Chondrocyte (in vitro differentiated cells): ENCODE data around the gene RB1. TPM values are rescaled to one million over a fixed set of nuclear protein-coding genes. Genes with fewer than 3 reads are reported as not detected.

Source experiments
- DNase-seq: peaks from one replicate; pipeline ENCODE4 v3.0.0; 2021; ENCODE audit warnings: mixed read lengths, low spot score
- H3K27ac Mint-ChIP-seq: one replicate; pipeline ENCODE4 v1.8.0; 2021; ENCODE audit warnings: mild to moderate bottlenecking, moderate library complexity, mixed read lengths; ENCODE audit not compliant: unreplicated experiment
- H3K27me3 Mint-ChIP-seq: 2 replicates; pipeline ENCODE4 v1.8.0; 2021; ENCODE audit warnings: low read depth, mixed read lengths
- H3K36me3 Mint-ChIP-seq: 2 replicates; pipeline ENCODE4 v1.8.0; 2021; ENCODE audit warnings: low read depth, mixed read lengths
- H3K4me1 Mint-ChIP-seq: 2 replicates; pipeline ENCODE4 v1.8.0; 2021; ENCODE audit warnings: low read depth, mild to moderate bottlenecking, mixed read lengths
- H3K4me3 Mint-ChIP-seq: one replicate; pipeline ENCODE4 v1.8.0; 2021; ENCODE audit warnings: mild to moderate bottlenecking, moderate library complexity, mixed read lengths; ENCODE audit not compliant: unreplicated experiment
- H3K9me3 Mint-ChIP-seq: 2 replicates; pipeline ENCODE4 v1.8.0; 2021; ENCODE audit warnings: low read depth, mixed read lengths
- CTCF ChIP-seq: fragments of 200-600 bp; sonication (generic); IDR thresholded peaks from 2 replicates; pipeline ENCODE4 v1.5.0; 2021; ENCODE audit warnings: antibody characterized with exemption, mild to moderate bottlenecking, moderate library complexity
- total RNA-seq: library from RNA; stranded (reverse); gene quantifications from 3 replicates; pipeline ENCODE4 v1.2.1, GENCODE V29; 2021

The RB1 gene
- total RNA-seq, 1 donor from 2014 or later, result 33.4 TPM

DNA sequence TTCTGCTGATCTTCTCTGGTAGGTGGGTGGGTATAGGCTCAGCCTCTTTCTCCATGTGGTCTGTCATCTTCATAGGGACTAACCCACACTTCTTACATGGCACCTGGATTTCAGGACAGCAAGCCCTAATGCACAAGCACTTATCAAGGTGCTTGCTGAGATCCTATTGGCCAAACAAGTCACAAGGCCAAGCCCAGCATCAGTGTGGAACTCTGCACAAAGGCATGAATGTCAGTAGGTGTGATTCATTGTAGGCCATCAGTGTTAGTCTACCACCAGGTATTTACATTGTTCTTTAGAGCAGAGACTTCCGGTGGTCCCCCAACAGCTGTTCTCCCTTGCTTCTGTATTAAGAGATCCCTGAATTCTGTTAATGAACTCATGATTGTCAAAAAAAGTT is 8.3 kb upstream of the RB1 start:
- Mint-ChIP-seq H3K4me1 (no peaks in the 10 kb centered on the region), H3K9me3 (no peaks in the 10 kb centered on the region), H3K27me3 (no peaks in the 10 kb centered on the region), H3K27ac (no peak overlapping the region), H3K36me3 (no peaks in the 10 kb centered on the region), H3K4me3 (no peak overlapping the region)
- DNase-seq, result no peak
- TF ChIP-seq CTCF, result no peak

GRCh38 chr13:48296528-48296927 is 7.0 kb upstream of the RB1 start:
- no peak for DNase-seq
- H3K27ac Mint-ChIP-seq, result no peak overlapping the region
- H3K4me1 Mint-ChIP-seq, result no peaks in the 10 kb centered on the region
- no peak for TF ChIP-seq CTCF
- no peaks in the 10 kb centered on the region for H3K9me3 Mint-ChIP-seq
- no peaks in the 10 kb centered on the region for H3K36me3 Mint-ChIP-seq
- no peaks in the 10 kb centered on the region for H3K27me3 Mint-ChIP-seq
- H3K4me3 Mint-ChIP-seq, result no peak overlapping the region

DNA sequence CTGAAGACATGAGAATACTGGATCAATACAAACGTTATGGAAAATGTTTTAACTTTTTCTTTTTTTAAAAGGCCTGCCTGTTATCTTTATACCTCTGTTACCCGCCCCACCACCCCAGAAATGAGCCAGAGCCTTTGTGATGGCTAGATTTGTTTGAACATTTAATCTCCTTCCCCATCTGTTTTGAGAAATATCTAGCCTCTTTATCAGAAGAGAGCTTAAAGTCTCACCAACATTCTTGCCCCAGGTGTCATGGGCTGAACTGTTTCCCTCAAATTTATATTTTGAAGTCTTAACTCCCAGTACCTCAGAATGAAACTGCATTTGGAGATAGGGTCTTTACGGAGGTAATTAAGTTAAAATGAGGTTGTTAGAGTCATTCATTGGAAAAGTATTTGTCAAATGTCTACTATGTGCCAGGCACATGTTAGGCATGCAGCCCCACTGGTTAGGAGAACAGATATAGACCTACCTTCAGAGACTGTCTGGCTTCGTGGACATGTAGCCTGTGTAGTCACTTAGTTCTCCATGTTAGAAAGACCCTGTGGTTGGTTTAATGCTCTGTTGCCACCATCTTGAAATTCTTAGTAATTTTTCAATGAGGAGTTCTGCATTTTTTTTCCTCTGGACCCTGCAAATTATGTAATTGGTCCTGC is 6.3 kb upstream of the RB1 start:
- no peak overlapping the region for H3K4me3 Mint-ChIP-seq
- H3K9me3 Mint-ChIP-seq, result no peaks in the 10 kb centered on the region
- H3K27me3 Mint-ChIP-seq, result no peaks in the 10 kb centered on the region
- H3K27ac Mint-ChIP-seq, result no peak overlapping the region
- H3K36me3 Mint-ChIP-seq, result no peaks in the 10 kb centered on the region
- no peaks in the 10 kb centered on the region for H3K4me1 Mint-ChIP-seq
- no peak for TF ChIP-seq CTCF
- no peak for DNase-seq

DNA sequence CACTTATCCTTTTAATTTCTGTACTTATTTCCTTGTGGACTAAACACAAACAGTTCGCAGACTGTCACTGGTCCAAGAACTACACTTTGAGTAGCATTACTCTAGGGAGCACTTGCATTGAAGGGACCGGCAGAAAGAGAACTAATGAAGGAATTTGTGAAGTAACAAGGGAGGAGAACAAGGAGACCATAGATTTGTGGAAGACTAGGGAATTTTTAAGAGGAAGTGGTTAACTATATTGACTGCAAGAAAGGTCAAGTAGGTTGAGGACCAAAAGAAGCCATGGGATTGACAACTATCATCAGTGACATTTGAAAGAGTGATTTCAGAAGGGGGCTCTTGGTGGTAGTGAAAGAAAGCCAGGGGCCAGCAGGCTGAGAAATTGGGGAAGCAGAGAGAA is 4.0 kb upstream of the RB1 start:
- TF ChIP-seq CTCF, result no peak
- peaks cover 6% of the 10 kb centered on the region for H3K4me1 Mint-ChIP-seq
- H3K27ac Mint-ChIP-seq, result no peak overlapping the region
- H3K36me3 Mint-ChIP-seq, result no peaks in the 10 kb centered on the region
- H3K9me3 Mint-ChIP-seq, result no peaks in the 10 kb centered on the region
- no peaks in the 10 kb centered on the region for H3K27me3 Mint-ChIP-seq
- no peak overlapping the region for H3K4me3 Mint-ChIP-seq
- no peak for DNase-seq

DNA sequence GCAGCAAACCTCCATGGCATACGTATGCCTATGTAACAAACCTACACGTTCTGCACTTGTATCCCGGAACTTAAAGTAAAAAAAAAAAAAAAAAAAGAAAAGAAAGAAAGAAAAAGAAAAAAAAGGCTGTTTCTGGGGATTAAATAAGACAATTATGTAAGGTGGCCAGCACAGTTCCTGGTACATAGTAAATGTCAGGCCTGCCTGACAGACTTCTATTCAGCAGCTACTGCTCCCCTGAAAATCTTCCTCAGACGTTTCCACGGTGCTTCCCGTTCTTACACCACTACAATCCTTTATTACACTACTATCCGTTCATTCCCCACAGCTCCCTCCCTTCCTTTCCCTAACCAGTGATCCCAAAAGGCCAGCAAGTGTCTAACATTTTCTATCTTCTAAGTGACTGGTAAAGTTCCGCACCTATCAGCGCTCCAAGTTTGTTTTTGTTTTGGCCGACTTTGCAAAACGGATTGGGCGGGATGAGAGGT is 636 bp upstream of the RB1 start:
- Mint-ChIP-seq H3K4me3 (peak overlapping the region; percentile 90), H3K4me1 (peaks cover 22% of the 10 kb centered on the region), H3K27me3 (no peaks in the 10 kb centered on the region), H3K9me3 (no peaks in the 10 kb centered on the region), H3K27ac (peak overlapping the region; percentile 98), H3K36me3 (peaks cover 2% of the 10 kb centered on the region)
- DNase-seq, result no peak
- no peak for TF ChIP-seq CTCF
